Activated CD4-positive, alpha-beta memory T cell treated with anti-CD3 and anti-CD28 coated beads for 36 hours (primary cell): ENCODE measurements around the gene ADNP2. TPM values are rescaled to one million over a fixed set of nuclear protein-coding genes. Genes with fewer than 3 reads are reported as not detected.

ENCODE experiments used
- CTCF ChIA-PET: fragments of 350-600 bp; sonication (Branson Sonifier 250); formaldehyde crosslinking; loops from one replicate; lab custom pipeline; 2021; ENCODE audit warnings: antibody characterized with exemption, inconsistent platforms; lab: Charles Lee
- POLR2A ChIA-PET: fragments of 350-600 bp; sonication (Branson Sonifier 250); formaldehyde crosslinking; loops from one replicate; lab custom pipeline; 2021; ENCODE audit warnings: antibody characterized with exemption; lab: Charles Lee
- DNase-seq: peaks from one replicate; pipeline ENCODE4 v3.0.0-alpha.2; 2020
- H3K27ac Mint-ChIP-seq: one replicate; pipeline ENCODE4 v1.8.0; 2021; ENCODE audit warnings: mixed read lengths
- H3K27me3 Mint-ChIP-seq: one replicate; pipeline ENCODE4 v1.8.0; 2021; ENCODE audit warnings: mixed read lengths
- H3K36me3 Mint-ChIP-seq: one replicate; pipeline ENCODE4 v1.8.0; 2021; ENCODE audit warnings: mixed read lengths
- H3K4me1 Mint-ChIP-seq: one replicate; pipeline ENCODE4 v1.8.0; 2021; ENCODE audit warnings: low read depth, mixed read lengths
- H3K4me3 Mint-ChIP-seq: one replicate; pipeline ENCODE4 v1.8.0; 2021; ENCODE audit warnings: mild to moderate bottlenecking, mixed read lengths
- H3K9me3 Mint-ChIP-seq: one replicate; pipeline ENCODE4 v1.8.0; 2021; ENCODE audit warnings: mixed read lengths
- intact Hi-C: fragments of 100-400 bp; cut with micrococcal nuclease; formaldehyde crosslinking; loops from one replicate; pipeline ENCODE4 v1.15.1; 2023
- total RNA-seq, 2 experiments: library from RNA; stranded (reverse); gene quantifications; one replicate each; pipeline ENCODE4 v1.2.3, GENCODE V29; 2021

ADNP2 gene, protein sequence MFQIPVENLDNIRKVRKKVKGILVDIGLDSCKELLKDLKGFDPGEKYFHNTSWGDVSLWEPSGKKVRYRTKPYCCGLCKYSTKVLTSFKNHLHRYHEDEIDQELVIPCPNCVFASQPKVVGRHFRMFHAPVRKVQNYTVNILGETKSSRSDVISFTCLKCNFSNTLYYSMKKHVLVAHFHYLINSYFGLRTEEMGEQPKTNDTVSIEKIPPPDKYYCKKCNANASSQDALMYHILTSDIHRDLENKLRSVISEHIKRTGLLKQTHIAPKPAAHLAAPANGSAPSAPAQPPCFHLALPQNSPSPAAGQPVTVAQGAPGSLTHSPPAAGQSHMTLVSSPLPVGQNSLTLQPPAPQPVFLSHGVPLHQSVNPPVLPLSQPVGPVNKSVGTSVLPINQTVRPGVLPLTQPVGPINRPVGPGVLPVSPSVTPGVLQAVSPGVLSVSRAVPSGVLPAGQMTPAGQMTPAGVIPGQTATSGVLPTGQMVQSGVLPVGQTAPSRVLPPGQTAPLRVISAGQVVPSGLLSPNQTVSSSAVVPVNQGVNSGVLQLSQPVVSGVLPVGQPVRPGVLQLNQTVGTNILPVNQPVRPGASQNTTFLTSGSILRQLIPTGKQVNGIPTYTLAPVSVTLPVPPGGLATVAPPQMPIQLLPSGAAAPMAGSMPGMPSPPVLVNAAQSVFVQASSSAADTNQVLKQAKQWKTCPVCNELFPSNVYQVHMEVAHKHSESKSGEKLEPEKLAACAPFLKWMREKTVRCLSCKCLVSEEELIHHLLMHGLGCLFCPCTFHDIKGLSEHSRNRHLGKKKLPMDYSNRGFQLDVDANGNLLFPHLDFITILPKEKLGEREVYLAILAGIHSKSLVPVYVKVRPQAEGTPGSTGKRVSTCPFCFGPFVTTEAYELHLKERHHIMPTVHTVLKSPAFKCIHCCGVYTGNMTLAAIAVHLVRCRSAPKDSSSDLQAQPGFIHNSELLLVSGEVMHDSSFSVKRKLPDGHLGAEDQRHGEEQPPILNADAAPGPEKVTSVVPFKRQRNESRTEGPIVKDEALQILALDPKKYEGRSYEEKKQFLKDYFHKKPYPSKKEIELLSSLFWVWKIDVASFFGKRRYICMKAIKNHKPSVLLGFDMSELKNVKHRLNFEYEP
- total RNA-seq, result 10 to 100 TPM; 19.4 to 21.7 TPM

DNA sequence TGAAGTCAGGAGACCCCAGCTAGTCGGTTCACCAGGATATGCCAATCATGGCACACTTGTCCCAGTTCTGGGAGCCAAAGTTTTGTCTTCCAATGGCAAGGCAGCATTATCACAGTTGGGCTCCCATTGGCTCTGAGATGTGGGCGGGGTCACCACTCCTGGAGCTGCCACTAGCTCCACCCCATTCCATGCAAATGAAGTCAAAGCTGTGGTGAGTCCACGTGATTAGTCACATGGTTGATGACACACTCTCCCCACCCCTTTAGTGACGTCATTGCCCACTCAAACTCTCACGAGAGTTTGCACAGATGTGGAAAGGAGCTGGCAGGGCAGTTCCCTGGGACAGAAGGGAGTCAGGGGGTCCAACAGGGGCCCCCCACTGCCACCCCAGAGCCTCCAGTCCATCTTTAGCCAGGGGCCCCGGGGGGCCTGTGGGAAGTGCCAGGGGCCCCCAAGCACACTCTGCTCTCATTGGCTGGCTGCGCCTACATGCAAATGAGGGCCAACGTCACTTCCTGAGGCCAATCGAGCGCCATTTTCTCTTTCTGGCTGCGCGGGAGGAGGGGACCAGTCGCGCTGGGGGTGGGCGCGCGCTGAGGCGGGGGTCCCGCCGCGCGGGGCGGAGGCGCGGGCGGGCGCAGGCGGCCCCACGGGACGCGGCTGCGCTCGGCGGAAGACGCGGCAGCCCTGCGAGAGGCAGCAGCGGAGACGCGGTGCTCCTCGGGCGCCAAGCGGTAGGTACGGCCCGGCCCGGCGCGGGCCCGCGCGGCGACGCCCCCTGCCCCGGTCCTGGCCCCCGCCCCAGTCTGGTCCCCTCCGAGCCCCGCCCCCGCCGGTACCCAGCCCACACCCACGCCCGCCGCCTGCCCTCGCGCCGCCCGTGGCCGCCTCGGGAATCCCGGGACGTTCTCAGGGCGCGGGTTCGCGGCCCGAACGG is at the start of gene ADNP2:
Gene ADNP2 (plus strand): TSS at position 524 of the 937 bp plus-strand sequence. CDS start 8,281 bp downstream, outside the sequence.
- CTCF ChIA-PET, result interaction anchor here (1.2 to 1.4 kb wide), 2 partner anchors 51 to 74 kb away, joined by 3 to 4 read pairs; no protein-coding TSS in a partner anchor
- Mint-ChIP-seq H3K27ac (peak within 1 kb of the TSS; percentile 74), H3K9me3 (no peaks in the 10 kb centered on the region), H3K27me3 (no peaks in the 10 kb centered on the region), H3K36me3 (peaks cover 5% of the 10 kb centered on the region), H3K4me3 (peak within 1 kb of the TSS; percentile 80), H3K4me1 (peaks cover 46% of the 10 kb centered on the region)
- POLR2A ChIA-PET, result no interaction called here
- DNase-seq, result peak; percentile 91
- intact Hi-C loops, result loop anchor here (1.0 to 2.0 kb wide), 5 partner anchors 38 to 430 kb away; partner anchors contain the start of genes CTDP1, RBFA, SLC66A2 and TXNL4A

DNA sequence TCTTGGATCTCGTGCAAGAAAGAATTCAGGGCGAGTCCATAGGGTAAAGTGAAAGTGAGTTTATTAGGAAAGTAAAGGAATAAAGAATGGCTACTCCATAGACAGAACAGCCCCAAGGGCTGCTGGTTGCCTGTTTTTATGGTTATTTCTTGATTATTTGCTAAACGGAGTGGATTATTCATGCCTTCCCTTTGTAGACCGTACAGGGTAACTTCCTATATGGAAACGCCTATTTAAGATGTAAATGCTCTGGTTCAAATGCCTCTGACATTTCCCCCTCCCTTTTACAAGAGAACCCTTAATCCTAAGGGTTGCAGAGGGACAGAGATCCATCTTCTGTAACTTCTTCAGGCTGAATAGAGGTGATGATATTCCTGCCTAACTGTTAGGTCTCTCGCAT is 49.1 kb upstream of the ADNP2 start:
- Mint-ChIP-seq H3K4me1 (no peaks in the 10 kb centered on the region), H3K27me3 (no peaks in the 10 kb centered on the region), H3K27ac (no peak overlapping the region), H3K4me3 (no peak overlapping the region), H3K36me3 (peaks cover 5% of the 10 kb centered on the region), H3K9me3 (peaks cover 48% of the 10 kb centered on the region)
- intact Hi-C loops, result no loop called here
- CTCF ChIA-PET, result no interaction called here
- POLR2A ChIA-PET, result no interaction called here
- DNase-seq, result no peak

DNA sequence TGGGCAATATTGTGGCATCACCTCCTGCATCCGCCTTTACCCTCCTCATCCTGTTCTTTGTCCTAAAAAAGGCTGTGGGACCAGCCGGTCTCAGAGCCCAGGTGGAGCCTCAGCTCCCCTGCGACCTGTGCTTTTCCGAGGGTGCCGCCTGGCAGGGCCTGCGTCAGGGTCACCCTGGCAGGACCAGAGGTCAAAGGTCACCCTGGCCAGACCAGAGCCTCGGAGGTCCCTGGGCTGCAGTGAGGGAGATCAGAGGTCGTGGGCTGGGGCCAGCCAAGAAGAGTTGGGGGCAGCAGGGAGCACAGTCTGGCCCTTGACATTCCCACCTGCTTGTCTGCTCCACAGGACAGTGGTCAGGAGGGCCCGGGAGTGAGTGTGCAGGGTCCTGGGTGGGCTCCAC is 43.4 kb upstream of the ADNP2 start:
- CTCF ChIA-PET, result no interaction called here
- no peak for DNase-seq
- H3K4me1 Mint-ChIP-seq, result no peaks in the 10 kb centered on the region
- no peak overlapping the region for H3K27ac Mint-ChIP-seq
- no peaks in the 10 kb centered on the region for H3K27me3 Mint-ChIP-seq
- no peak overlapping the region for H3K4me3 Mint-ChIP-seq
- peaks cover 14% of the 10 kb centered on the region for H3K9me3 Mint-ChIP-seq
- POLR2A ChIA-PET, result no interaction called here
- no peaks in the 10 kb centered on the region for H3K36me3 Mint-ChIP-seq
- intact Hi-C loops, result no loop called here

DNA sequence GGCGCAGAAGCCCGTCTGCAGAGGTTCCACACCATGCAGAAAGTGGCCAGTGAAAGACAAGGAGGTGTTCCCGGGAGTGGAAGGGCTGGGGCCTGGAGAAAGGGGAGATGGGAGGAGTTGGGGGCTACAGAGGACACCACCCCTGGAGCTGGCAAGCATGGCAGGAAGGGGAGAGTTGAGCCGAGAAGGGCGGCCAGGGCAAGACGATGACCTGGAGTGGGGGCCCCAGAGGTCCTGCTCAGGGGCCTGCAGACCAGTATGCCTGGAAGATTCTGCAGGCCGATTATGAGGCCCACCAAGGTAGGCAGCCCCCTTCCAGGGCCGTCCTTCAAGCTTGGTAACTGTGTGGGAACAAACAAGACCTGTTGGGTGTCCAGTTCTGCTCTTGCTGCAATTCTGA is 41.7 kb upstream of the ADNP2 start:
- POLR2A ChIA-PET, result no interaction called here
- no peak for DNase-seq
- Mint-ChIP-seq H3K27me3 (no peaks in the 10 kb centered on the region), H3K9me3 (peaks cover 6% of the 10 kb centered on the region), H3K4me1 (no peaks in the 10 kb centered on the region), H3K36me3 (no peaks in the 10 kb centered on the region), H3K4me3 (no peak overlapping the region), H3K27ac (no peak overlapping the region)
- CTCF ChIA-PET, result no interaction called here
- intact Hi-C loops, result no loop called here

DNA sequence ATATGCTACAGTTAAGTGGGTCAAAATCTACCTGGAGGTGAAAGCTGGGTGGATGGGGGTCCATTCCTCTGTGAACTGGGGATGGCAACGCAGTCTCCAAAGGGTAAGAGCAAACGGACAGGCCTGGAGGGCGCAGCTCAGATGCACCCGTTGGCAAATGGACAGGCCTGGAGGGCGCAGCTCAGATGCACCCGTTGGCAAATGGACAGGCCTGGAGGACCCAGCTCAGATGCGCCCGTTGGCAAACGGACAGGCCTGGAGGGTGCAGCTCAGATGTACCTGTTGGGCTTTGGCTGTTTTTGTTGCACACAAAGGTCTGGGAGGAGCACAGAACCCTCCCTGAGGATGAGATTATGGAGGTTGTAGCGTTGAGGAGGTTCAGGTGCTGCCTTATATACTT is 41.2 kb upstream of the ADNP2 start:
- H3K36me3 Mint-ChIP-seq, result no peaks in the 10 kb centered on the region
- ChIA-PET POLR2A (no interaction called here), CTCF (no interaction called here)
- peaks cover 2% of the 10 kb centered on the region for H3K9me3 Mint-ChIP-seq
- no peak overlapping the region for H3K27ac Mint-ChIP-seq
- intact Hi-C loops, result no loop called here
- H3K27me3 Mint-ChIP-seq, result no peaks in the 10 kb centered on the region
- DNase-seq, result no peak
- H3K4me3 Mint-ChIP-seq, result no peak overlapping the region
- H3K4me1 Mint-ChIP-seq, result no peaks in the 10 kb centered on the region

DNA sequence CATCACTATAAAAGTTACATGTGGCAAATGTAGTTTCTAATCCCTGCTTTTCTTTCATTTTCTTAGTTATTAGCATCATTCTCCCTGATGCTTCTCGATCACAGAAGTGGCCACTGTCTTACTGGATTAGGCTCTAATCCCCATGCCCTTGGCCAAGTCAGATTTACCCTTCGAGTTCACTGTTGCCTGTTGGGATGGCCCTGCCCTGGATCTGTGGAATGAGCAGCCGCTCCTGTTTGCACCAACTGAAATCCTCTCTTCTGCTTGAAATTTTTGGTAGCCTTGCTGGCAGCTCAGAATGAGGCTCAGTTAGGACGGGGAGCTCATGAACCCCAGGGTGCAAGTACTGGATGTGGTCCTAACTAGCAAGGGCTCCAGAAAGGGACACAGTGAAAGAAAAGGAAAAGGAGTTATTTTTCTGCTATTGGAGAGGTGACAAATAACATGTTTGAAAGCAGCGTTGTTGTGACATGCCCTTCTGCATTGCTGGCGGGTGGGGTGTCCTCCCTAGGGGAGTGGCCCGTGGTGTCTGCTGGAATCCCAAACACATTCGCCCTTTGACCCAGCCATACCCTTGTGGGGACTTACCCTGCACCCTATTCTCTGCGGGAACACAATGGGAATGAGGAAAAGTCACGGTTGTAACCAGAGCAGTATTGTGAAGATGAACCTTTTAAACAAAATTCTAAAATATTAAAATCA is 40.3 kb upstream of the ADNP2 start:
- DNase-seq, result no peak
- Mint-ChIP-seq H3K27me3 (no peaks in the 10 kb centered on the region), H3K36me3 (no peaks in the 10 kb centered on the region), H3K27ac (no peak overlapping the region), H3K9me3 (no peaks in the 10 kb centered on the region), H3K4me1 (no peaks in the 10 kb centered on the region), H3K4me3 (no peak overlapping the region)
- POLR2A ChIA-PET, result no interaction called here
- CTCF ChIA-PET, result no interaction called here
- intact Hi-C loops, result no loop called here

DNA sequence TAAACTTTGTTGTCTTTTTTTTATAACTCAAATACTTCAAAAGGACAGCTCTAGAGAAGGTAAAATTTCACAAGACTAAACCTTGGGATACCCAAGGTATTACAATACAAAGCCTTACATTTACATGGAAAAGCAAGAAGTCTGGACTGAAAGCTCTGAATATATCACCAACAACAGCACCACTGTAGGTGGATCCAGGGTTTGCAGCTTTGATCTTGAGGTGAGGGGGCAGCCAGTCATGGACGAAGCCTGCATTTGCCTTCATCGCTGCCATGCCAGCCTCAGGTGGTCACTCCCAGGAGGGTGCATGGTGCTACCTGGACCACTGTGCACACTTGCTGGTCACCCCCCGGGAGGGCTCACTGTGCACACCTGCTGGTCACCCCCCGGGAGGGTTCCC is 38.2 kb upstream of the ADNP2 start:
- intact Hi-C loops, result no loop called here
- no peak for DNase-seq
- H3K36me3 Mint-ChIP-seq, result no peaks in the 10 kb centered on the region
- no peaks in the 10 kb centered on the region for H3K27me3 Mint-ChIP-seq
- H3K27ac Mint-ChIP-seq, result no peak overlapping the region
- no peak overlapping the region for H3K4me3 Mint-ChIP-seq
- no peaks in the 10 kb centered on the region for H3K4me1 Mint-ChIP-seq
- H3K9me3 Mint-ChIP-seq, result no peaks in the 10 kb centered on the region
- POLR2A ChIA-PET, result no interaction called here
- CTCF ChIA-PET, result no interaction called here

DNA sequence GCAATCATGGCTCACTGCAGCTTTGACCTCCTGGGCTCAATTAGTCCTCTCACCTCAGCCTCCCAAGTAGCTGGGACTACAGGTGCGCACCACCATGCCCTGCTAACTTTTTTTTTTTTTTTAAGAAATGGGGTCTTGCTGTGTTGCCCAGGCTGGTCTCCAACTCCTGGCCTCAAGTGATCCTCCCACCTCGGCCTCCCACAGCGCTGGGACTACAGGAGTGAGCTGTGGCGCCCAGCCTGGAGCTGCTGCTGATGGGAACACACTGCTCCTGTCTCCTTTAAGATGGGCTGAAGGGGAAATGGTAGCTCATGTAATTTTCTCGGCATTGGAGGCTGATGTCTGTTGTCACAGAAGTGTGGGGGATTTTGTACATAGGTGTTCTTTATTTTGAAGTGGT is 34.9 kb upstream of the ADNP2 start:
- ChIA-PET POLR2A (no interaction called here), CTCF (no interaction called here)
- intact Hi-C loops, result no loop called here
- DNase-seq, result no peak
- H3K27ac Mint-ChIP-seq, result no peak overlapping the region
- H3K4me1 Mint-ChIP-seq, result no peaks in the 10 kb centered on the region
- no peaks in the 10 kb centered on the region for H3K36me3 Mint-ChIP-seq
- H3K4me3 Mint-ChIP-seq, result no peak overlapping the region
- H3K27me3 Mint-ChIP-seq, result no peaks in the 10 kb centered on the region
- no peaks in the 10 kb centered on the region for H3K9me3 Mint-ChIP-seq

DNA sequence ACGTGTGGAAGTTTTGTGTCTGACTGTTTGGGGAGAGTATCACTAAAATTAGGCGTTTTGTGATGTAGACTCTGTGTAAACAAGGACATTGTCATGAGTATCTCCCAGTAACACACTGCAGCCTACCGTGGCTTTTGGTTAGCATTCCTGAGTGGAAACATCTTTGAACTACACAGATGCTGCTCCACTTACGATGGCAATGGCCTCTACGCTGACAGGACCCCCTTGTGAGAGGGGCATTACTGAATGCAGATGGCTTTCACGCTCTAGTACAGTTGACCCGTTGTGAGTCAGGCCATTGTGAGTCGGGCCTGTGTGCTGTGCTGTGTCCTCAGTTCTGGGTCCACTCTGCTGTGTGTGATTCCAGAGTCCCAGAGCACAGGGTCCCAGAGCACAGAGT is 34.4 kb upstream of the ADNP2 start:
- intact Hi-C loops, result no loop called here
- CTCF ChIA-PET, result no interaction called here
- Mint-ChIP-seq H3K27ac (no peak overlapping the region), H3K4me1 (no peaks in the 10 kb centered on the region), H3K4me3 (no peak overlapping the region), H3K9me3 (no peaks in the 10 kb centered on the region), H3K27me3 (no peaks in the 10 kb centered on the region), H3K36me3 (no peaks in the 10 kb centered on the region)
- no peak for DNase-seq
- POLR2A ChIA-PET, result no interaction called here

DNA sequence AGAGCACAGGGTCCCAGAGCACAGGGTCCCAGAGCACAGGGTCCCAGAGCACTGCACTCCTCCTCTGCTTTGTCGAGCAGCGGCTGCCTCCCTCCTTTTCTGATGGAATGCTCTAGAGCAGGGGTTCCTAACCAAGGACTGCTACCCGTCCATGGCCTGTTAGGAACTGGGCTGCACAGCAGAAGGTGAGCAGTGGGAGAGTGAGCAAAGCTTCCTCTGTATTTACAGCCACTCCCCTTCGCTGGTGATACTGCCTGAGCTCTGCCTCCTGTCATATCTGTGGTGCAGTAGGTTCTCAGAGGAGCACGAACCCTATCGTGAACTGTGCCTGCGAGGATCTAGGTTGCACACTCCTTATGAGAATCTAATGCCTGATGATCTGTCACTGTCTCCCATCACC is 33.1 kb upstream of the ADNP2 start:
- Mint-ChIP-seq H3K27me3 (no peaks in the 10 kb centered on the region), H3K4me3 (no peak overlapping the region), H3K36me3 (no peaks in the 10 kb centered on the region), H3K4me1 (no peaks in the 10 kb centered on the region), H3K9me3 (no peaks in the 10 kb centered on the region), H3K27ac (no peak overlapping the region)
- ChIA-PET CTCF (no interaction called here), POLR2A (no interaction called here)
- intact Hi-C loops, result no loop called here
- no peak for DNase-seq

DNA sequence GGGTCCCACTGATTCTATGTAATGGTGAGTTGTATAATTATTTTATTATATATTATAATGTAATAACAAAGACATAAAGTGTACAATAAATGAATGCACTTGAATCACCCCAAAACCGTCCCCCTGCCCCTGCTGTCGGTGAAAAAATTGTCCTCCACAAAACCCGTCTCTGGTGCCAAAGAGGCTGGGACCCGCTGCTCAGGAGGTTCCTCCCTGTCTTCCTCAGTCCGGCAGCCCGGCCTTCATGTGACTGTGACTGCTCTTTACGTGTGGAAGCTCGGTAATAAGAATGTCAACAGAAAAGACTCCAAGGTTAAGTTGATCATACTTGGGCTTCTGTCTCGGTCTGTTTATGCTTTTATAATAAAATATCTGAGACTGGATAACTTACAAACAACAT is 32.7 kb upstream of the ADNP2 start:
- H3K27me3 Mint-ChIP-seq, result no peaks in the 10 kb centered on the region
- no peak overlapping the region for H3K4me3 Mint-ChIP-seq
- H3K4me1 Mint-ChIP-seq, result no peaks in the 10 kb centered on the region
- intact Hi-C loops, result no loop called here
- no peak overlapping the region for H3K27ac Mint-ChIP-seq
- CTCF ChIA-PET, result no interaction called here
- no peak for DNase-seq
- POLR2A ChIA-PET, result no interaction called here
- no peaks in the 10 kb centered on the region for H3K36me3 Mint-ChIP-seq
- H3K9me3 Mint-ChIP-seq, result no peaks in the 10 kb centered on the region
